GM19438 (cell line): Measurements from ENCODE around the gene MFAP3L.

Experiments
- ATAC-seq: cut with Tn5 transposase; IDR thresholded peaks from one replicate; pipeline ENCODE4 v1.9.1; 2021; ENCODE audit warnings: low read depth; ENCODE audit not compliant: unreplicated experiment

The MFAP3L gene

GRCh38 chr4:170025523-170026252, 507 bp downstream of the MFAP3L start:
- no peak for ATAC-seq

- ATAC-seq, result no peak
Observed at GRCh38 chr4:170022211-170022610, 4.0 kb downstream of the MFAP3L start.

DNA sequence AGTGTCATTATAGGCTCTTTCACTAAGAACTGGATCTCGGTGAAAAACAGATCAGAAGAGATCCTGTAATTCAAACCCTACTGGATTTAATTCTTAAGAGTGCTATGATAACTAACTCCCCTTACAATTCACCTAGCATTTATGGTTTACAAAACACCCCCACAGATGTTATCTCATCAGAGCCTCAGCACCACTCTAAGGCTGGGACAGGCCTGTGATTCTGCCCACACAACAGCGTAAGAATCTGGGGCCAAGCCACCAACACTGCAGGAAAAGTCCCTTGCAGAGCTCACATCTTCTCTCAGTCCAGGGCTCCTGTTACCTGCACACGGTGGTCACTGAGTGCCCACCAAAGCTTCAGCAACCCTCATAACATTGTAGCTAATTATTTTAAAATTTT, 8.9 kb downstream of the MFAP3L start:
- no peak for ATAC-seq

DNA sequence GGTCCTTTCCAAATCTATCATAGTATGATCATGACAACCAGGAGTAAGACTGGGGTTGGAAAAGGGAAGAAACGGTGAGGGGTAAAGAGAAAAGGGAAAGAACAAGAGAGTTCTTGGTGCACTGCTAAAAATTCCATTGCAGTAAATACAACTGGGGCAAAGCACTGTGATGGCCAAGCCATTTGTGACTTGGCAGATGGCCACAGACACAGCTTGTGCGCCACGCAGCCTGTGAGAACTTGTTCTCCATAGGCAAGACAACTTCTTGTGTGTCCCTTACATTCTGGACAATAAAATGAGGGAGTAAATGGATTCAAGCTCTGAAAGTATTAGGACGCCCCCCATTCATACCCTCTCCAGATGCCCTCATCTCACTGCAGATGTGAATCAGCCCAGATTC, 10.9 kb downstream of the MFAP3L start:
- ATAC-seq, result no peak

- no peak for ATAC-seq
Observed at GRCh38 chr4:170014359-170015011, 11.7 kb downstream of the MFAP3L start.

GRCh38 chr4:170012629-170012958, 13.6 kb downstream of the MFAP3L start:
- ATAC-seq, result no peak

GRCh38 chr4:170011921-170012628, 14.1 kb downstream of the MFAP3L start:
- ATAC-seq, result no peak

DNA sequence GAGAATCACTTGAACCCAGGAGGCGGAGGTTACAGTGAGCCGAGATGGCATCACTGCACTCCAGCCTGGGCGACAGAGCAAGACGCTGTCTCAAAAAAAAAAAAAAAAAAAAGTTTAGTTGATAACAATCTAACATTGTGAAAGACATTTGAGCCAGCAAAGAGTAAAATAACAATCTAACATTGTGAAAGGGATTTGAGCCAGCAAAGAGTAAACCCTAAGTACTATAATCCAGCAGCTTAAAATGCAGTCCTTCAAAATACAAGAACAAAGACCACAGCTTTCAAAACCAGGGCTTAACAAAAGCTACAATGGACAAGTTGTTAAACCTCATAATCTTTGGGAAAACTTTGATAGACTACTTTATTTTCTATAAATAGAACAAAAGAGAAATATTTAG, 16.9 kb downstream of the MFAP3L start:
- no peak for ATAC-seq

- ATAC-seq, result no peak
Observed at GRCh38 chr4:170008801-170009200, 17.4 kb downstream of the MFAP3L start.

DNA sequence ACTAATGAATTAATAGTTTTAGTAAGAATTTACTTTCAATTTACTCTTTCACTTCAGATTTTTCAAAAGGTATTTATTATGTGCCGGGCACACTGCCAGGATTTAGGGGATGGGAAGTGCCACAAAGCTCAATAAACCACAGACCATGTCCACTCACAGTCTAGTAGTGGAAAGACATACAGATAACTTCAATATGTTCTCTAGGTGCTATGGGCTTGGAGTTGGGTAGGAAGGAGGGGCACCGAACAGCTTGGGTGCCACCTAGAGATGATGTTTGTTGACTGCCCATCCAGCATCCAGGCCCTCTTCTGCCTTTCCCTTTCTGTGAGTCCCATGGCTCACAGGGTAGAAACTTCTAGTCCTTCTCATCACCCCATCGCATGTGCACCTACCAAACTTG, 17.8 kb downstream of the MFAP3L start:
- ATAC-seq, result no peak

DNA sequence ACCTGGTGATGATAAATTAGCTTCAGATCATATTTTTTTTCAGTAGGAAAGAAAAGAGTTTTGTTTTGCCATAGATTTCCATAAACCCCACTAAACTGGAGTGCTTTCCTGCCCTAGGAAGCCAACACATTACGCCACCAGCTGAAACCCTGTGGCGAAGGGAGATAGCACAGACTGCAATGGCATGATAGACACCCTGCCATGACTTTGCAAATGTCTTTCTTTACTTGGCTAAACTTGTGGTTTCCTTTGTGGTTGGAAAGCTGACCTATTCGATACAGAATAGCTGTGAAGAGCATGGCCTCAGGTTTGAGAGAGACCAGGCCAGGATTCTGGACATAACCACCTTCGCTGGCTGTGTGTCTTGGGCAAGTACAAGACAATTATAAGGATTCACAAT, 19.1 kb downstream of the MFAP3L start:
- ATAC-seq, result no peak

DNA sequence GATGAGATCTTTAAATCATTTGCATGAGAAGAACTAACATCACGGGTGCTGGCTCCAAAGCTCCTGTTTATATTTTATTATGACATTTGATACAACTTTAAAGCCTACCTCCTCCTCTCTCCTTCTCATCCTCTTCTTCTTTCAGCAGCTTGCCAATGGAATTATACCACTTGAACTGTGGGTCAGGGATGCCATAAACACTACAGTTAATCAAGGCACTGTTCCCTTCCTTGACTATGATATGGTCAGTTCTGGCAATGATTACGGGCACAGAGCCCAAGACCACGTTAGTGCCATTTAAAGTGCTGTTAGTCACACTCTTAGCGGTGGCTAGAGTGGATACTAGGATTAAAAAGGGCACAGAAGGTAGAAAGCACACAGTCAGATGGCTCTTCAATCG, 20.7 kb downstream of the MFAP3L start:
- ATAC-seq, result no peak

GRCh38 chr4:170004651-170005295, 21.4 kb downstream of the MFAP3L start:
- ATAC-seq, result no peak

- ATAC-seq, result no peak
Observed at GRCh38 chr4:170003071-170004070, 22.8 kb downstream of the MFAP3L start.

GRCh38 chr4:170001745-170002267, 24.4 kb downstream of the MFAP3L start:
- no peak for ATAC-seq

DNA sequence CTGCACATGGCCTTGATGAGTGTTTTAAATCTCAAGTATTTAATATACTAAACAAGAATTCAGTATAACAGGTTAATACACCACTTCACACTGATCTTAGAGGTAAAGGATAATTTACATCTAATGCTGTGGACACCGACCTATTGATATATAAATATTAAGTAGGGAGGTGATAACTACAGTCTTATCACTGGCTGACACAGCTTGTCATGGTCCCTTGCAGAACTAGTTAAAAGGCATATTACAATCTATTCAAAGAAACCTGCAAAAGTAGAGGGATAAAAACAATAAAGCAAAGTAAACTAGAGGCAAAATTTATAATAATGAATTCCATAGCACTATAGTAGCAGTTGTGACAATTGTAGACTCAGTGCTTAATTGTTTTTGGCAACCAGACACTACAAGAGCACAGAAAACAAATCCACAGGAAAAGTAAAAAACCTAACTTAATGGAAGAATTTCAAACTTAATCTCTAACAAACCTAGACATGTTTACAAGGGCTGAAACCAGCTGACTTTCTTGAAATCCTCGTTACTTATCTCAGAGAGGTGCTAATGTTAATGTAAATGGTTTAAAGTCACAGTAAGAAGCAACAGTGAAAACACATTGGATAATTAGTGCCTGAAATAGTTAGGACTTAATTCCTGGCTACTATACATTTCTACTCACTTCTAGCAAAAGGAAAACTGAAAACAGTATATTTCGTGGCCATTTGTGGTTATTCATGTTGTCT, 25.0 kb downstream of the MFAP3L start:
- no peak for ATAC-seq

GRCh38 chr4:169999923-170000322, 26.3 kb downstream of the MFAP3L start:
- ATAC-seq, result no peak

DNA sequence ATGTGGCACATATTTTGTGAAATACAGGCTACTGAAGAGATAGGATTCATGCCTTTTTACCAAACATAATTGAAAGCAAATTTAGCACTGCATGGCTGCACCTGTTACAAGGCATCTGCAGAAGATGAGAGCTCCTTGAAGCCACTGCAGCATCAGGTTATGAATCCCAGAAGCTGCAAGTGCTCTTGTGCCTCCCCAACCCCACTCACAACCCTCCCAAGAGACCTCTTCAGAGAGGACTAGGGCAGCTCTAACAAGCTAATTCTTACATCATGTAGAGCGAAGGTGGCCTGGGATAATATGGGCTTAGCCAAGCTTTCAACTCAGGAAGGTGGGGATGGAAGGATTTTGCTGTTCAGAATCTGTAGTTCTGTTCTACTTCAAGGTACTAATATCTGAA, 27.2 kb downstream of the MFAP3L start:
- ATAC-seq, result no peak
